ENCODE measurements around the gene KDM5A.
"Not testable (repeated sequence)": the region's sequence is repeated elsewhere in the genome, so short reads cannot be mapped to it uniquely, and the experiment has no call there.

The KDM5A gene

DNA sequence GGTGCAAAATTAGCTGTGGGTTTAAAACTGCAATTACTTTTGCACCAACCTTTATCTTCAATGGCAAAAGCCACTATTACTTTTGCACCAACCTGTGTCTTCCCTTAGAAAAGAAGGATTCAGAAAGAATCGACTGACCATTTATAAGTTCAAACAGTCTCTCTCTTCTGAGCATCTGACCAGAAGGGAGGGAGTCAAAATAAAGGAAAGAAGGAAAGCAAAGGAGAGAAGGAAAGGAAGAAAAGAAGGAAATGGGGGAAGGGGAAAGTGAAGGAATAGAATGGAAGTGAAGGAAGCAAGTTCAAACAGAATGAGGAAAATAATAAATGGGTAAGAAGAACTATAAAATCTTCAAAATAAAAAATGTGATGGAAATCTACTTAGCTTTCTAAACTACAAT, 57.8 kb downstream of the KDM5A start:
- DNase-seq, result no peak

DNA sequence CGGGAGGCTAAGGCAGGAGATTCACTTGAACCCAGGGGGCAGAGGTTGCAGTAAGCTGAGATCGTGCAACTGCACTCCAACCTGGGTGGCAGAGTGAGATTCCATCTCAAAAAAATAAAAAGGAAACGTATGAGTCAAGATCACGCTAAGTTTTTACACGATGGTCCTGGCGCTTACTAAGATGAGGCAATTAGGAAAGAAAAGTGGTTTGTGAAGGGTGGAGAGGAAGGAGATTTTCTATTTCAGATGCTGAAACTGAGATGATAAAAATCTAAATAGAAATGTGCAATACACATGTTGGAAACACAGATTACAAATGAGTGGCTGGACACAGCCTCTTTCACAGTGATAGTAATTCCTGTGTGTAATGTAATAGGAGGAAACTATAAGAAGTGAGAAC, 63.2 kb downstream of the KDM5A start:
- no peak for DNase-seq

DNA sequence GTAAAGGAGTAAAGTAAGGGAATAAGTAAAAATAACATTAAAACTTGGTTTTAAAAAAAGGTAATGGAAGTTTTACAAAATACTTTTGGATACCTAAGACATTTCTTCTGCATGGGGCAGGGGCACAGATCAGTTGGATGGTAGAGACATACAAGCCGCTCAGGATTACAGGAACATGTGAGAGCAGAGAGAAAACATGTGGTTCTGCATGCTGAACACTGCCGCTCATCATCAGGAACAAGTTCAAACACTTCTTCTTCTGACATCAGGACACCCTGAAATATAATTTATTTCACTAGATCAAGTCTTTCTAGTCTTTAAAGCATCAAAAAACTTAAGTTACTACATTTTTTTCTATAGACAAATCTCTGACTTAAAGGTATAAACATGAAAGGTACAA, 65.6 kb downstream of the KDM5A start:
- no peak for DNase-seq

DNA sequence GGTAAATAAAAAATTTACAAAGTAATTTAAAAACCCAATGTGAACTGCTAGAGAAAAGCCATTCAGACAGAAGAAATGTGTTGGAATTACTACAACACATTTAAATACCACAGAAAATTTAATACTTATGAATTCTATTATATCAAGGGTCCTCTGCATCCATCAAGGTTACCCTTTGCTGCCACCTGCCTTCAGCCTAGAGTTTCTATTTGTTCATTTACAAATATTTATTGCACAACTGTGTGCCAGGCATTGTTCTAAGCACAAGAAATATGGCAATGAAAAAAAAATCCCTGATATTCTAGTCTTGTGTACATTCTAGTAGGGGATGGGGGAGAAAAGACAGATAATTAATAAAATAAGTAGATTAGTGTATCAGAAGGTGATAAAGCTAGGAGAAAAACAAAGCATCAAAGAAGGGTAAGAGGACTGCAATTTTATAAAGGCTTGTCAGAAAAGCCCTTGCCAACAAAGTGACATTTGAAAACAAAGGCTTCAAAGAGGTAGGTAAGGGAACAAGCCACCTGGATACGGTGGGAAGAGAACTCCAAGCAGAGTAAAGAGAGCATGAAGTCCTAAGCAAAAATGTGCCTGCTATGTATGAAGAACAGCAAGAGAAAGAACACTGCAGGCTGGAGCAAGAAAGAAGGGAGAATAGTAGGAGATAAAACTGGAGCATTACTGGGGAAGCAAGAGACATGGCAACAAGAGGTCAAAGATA, 67.4 kb downstream of the KDM5A start:
- no peak for DNase-seq

DNA sequence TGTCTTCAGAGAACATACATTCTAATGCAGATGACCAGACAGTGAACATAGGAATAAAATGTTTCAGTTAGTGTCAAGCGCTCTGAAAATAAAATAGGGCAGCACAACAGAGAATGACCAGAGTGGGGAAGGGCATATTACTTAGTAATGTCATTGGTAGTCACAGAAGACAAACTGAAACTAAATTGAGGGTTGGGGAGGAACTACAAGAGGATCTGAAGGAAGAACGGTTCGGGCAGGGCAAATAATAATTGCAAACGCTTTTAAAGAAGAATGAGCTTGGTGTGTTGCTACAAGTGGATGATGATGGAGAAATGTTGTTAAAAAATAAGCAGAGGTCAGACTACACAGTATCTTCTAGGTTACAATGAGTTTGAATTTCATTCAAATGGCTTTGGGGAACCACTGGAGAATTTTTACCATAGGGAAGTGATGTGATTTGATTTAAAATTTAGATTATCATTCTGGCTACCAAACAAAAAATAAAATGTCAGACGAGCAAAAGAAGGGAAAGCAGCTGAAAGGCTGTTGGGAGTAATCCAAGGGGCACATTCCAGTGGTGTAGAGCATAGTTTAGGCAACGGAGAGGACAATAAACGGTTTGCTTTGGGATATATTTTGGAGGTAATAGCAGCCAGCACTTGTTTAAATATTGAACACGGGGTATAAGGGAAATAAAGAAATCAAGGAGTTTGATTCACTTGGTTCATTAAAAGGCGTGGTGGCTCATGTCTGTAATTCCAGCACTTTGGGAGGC, 70.2 kb downstream of the KDM5A start:
- DNase-seq, result no peak

- no peak for DNase-seq
These were observed 80.6 kb downstream of the KDM5A start for GRCh38 chr12:308511-308910.

GRCh38 chr12:307406-307805, 81.7 kb downstream of the KDM5A start:
- no peak for DNase-seq

- no peak for DNase-seq
These were observed 84.3 kb downstream of the KDM5A start for GRCh38 chr12:304805-305204.

DNA sequence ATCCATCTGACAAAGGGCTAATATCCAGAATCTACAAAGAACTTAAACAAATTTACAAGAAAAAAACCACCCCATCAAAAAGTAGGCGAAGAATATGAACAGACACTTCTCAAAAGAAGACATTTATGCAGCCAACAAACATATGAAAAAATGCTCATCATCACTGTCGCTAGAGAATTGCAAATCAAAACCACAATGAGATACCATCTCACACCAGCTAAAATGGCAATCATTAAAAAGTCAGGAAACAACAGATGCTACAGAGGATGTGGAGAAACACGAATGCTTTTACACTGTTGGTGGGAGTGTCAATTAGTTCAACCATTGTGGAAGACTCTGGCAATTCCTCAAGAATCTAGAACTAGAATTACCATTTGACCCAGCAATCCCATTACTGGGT, 86.4 kb downstream of the KDM5A start:
- not testable (repeated sequence) for DNase-seq

DNA sequence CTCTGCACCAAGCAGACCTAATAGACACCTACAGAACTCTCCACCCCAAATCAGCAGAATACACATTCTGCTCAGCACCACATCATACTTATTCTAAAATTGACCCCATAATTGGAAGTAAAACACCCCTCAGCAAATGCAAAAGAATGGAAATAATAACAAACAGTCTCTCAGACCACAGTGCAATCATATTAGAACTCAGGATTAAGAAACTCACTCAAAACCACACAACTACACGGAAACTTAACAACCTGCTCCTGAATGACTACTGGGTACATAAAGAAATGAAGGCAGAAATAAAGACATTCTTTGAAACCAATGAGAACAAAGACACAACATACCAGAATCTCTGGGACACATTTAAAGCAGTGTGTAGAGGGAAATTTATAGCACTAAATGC, 89.0 kb downstream of the KDM5A start:
- DNase-seq, result not testable (repeated sequence)

- not testable (repeated sequence) for DNase-seq
These were observed 89.6 kb downstream of the KDM5A start for GRCh38 chr12:299511-299910.

DNA sequence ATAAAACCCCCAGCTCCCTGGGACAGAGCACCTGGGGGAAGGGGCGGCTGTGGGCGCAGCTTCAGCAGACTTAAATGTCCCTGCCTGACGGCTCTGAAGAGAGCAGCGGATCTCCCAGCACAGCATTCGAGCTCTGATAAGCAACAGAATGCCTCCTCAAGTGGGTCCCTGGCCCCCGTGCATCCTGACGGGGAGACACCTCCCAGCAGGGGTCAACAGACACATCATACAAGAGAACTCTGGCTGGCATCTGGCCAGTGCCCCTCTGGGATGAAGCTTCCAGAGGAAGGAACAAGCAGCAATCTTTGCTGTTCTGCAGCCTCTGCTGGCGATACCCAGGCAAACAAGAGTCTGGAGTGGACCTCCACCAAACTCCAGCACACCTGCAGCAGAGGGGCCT, 91.1 kb downstream of the KDM5A start:
- DNase-seq, result not testable (repeated sequence)

GRCh38 chr12:295132-295531, 94.0 kb downstream of the KDM5A start:
- DNase-seq, result no peak

DNA sequence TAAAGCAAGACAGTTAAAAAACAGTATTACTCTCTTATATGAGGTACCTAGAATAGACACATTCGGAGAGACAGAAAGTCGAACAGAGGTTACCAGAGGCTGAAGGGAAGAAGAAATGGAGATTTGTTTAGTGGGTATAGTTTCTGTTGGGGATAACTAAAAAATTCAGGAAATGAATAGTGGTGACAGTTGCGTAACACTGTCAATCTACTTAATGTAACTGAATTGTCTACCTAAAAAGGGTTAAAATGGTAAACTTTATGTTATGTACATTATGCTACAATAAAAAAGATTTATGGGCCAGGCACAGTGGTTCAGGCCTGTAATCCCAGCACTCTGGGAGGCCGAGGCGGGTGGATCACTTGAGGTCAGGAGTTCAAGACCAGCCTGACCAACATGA, 95.9 kb downstream of the KDM5A start:
- no peak for DNase-seq

DNA sequence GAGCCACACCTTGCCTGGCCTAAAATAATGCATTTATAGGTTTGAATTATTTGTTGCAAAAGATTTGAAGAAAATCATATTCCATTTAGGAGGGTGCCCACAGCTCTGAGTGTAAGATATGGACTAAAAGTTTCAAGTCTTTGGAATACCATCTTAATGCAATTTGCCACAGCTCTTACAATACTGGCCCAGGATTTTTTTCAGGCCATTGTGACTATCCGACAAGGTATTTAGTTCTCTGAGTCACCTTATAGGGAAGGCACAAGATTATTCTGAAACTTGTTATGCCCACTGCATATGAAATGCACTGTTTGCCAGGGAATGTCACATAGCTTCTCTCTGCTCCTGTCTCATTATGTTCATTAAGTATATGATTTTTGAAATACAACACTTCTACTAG, 96.9 kb downstream of the KDM5A start:
- DNase-seq, result no peak

DNA sequence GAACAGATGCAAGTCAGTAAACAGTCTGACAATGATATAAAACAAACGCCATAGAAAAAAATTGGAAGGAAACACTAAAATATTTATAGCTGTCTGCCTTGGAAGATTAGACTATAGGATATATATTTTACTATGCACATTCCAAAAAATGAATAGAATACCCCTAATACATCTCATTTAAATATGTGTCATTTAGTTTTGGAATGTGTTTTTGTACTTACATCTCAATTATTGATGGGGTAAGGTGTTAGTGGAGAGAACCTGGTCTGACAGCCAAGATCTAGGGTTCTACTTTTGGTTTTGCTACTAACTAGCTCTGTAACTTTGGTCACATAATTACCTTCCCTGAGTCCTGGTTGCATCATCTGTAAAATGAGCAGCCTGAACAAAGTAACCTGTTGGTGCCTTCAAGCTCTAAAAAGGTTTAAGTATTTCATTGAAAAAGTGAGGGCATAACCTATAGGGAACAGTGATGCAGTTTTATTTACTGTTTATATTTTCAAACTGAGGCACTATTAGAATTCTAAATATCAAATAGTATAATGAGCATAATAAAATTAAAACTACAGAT, 97.9 kb downstream of the KDM5A start:
- no peak for DNase-seq

- no peak for DNase-seq
These were observed 100.4 kb downstream of the KDM5A start for GRCh38 chr12:288687-289086.

DNA sequence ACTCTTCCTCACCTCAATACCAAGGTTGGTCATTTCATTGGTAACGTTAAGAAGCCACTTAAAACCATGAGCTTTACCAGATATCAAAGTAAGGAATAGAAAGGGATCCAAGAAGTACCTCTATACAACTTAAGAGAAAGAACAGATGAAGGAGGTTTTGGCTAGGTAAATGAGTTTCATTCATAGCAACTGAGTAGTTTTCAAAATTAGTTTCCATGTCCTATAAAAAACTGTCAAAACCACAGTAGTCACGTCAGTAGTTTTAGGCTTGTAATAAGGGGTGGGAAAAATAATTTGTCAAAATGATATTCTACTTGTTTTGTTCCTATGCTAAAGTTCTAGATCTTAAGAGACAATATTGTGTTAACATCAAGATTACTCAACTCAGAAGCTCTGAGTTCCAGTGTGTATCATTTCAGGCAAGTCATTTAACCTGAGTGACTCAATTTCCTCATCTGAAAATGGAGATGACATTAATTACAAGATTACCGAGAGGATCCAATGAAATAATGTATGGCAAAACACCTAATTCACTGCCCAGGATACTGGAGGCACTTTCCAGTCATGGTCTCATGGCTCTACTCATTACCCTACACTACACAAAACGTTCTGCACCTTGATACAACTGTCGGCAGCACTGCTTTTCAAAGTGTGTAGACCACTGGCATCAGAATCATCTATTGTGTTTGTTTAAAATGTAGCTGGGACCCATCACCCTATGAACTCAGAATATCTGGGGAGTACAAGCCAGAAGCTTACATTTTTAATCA, 102.4 kb downstream of the KDM5A start:
- DNase-seq, result no peak

DNA sequence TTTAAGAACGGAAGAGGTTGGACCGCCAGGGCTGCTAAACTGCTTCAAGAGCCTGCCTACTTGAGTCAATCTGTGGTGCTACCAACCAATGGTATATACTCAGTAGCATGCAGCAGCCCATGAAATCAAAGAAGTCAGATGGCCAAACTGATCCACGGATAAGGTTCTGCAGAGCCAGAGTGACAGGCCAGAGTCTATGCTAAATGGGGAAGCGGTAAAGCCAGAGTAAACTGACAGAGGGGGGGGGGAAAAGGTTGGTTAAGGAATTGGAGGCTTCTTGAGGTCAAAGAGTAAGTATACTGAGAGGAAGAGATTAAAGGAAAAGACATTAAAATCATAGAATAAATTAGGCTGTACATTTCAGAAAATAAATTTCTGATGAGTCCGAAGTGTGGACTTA, 111.1 kb downstream of the KDM5A start:
- DNase-seq, result no peak

DNA sequence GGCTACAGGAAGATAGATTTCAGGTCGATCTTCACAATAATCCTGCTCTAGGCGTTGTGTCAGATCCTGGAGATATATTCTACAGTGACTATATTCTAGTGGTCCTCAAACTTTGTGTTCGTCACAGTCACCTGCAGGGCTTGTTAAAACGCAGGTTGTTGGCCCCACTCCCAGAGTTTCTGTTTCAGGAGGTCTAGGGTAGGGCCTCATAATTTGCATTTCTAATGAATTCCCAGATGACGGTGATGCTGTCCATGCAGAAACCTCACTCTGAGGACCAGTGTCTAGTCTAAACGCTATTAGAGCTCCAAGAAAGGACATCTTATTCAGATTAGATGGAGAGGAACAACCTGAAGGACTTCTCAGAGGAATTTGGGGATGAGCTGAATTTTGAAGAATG, 113.3 kb downstream of the KDM5A start:
- DNase-seq, result no peak

GRCh38 chr12:273382-273781, 115.7 kb downstream of the KDM5A start:
- DNase-seq, result no peak

GRCh38 chr12:272942-273341, 116.2 kb downstream of the KDM5A start:
- no peak for DNase-seq

DNA sequence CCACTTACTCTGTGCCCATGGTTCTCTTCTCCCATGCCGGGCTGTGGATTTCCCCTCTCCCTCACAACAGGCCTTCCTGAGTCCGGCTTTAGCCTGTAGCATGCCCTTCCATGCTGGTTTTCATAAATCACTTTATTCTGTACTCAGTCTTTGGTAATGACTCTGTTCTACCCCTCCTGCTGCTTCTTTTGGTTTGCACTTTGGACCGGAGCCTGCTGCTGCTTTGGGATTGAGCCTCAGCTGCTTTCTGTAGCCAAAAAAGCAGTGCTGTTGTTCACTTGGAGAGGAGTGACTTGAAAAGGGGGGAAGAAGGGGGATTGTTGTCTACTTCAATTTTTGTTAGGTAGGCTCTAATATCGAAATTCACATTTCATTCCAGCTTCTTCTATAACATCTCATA, 118.0 kb downstream of the KDM5A start:
- no peak for DNase-seq

GRCh38 chr12:269191-269590, 119.9 kb downstream of the KDM5A start:
- DNase-seq, result no peak
